Measurements from ENCODE around the gene ZSWIM7. TPM values are rescaled to one million over a fixed set of nuclear protein-coding genes. Genes with fewer than 3 reads are reported as not detected.

Gene ZSWIM7
- total and polyA plus RNA-seq, 2 of the 4 experiments (the other 2 are of a cell fraction): 6.8 to 12.1 TPM

DNA sequence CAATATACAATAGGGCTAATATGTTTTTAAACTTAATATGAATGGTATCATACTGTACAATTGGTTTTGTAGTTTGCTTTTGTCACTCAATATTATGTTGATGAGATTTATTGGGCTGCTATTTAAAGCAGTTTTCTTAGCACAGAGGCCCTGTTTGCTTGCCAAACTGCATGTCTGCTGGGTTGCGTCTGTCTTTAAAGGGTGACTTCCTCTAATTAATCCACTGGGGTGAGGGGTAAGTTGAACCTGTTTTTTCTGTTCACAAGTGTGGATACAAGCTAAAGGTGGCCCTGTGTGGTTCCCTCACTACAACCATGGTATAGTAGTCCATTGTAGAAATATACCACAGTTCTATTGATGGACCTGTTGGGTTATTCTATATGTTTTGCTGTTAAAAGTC is 19.8 kb upstream of the ZSWIM7 start:
- H4K20me1 ChIP-seq (ENCODE audit: insufficient read depth, low read length): no peaks in the 10 kb centered on the region
- no peaks in the 10 kb centered on the region for H3K27me3 ChIP-seq (ENCODE audit: control insufficient read depth, insufficient read depth, low read length)
- H3K9me1 ChIP-seq (ENCODE audit: insufficient read depth, low read length): no peaks in the 10 kb centered on the region
- H2BK20ac ChIP-seq (ENCODE audit: low read depth, low read length): no peak overlapping the region
- no peak overlapping the region for H2AFZ ChIP-seq (replicated peaks; ENCODE audit: low read length, poor library complexity)
- no peak for ATAC-seq (ENCODE audit: low read depth)
- H3K14ac ChIP-seq (replicated peaks; ENCODE audit: low read depth, low read length): no peak overlapping the region
- H3K79me1 ChIP-seq (ENCODE audit: low read depth in 1 of 2, low read length in 2 of 2): peaks cover 13 to 50% of the 10 kb centered on the region in 2 experiments
- H3K27ac ChIP-seq (ENCODE audit: insufficient read depth, low read length): no peak overlapping the region
- H3K4me2 ChIP-seq (ENCODE audit: low read depth, low read length): no peak overlapping the region
- in situ Hi-C loops (cut with MboI; ENCODE audit: low sequenced_read_pairs) (no loop called here), dilution Hi-C loops (cut with HindIII; ENCODE audit: low sequenced_read_pairs, unreplicated experiment) (no loop called here), intact Hi-C loops (cut with micrococcal nuclease) (no loop called here)
- no peak overlapping the region for H3K4ac ChIP-seq (ENCODE audit: low read depth, low read length)
- no peak overlapping the region for H3K9ac ChIP-seq (ENCODE audit: low read depth, low read length)
- no peak overlapping the region for H4K8ac ChIP-seq (ENCODE audit: low read depth in 2 of 2, low read length in 2 of 2)
- no peak overlapping the region for H4K91ac ChIP-seq (ENCODE audit: insufficient read depth, low read depth, low read length)
- no peak overlapping the region for H3K4me3 ChIP-seq (ENCODE audit: insufficient read depth, low read depth, low read length)
- no peak overlapping the region for H4K5ac ChIP-seq (ENCODE audit: low read depth, low read length)
- H3K56ac ChIP-seq (ENCODE audit: extremely low read depth, insufficient read depth, low read length): no peak overlapping the region
- H3K36me3 ChIP-seq (ENCODE audit: control insufficient read depth, insufficient read depth, low read length): peaks cover 12% of the 10 kb centered on the region
- WGBS, 2 experiments (ENCODE audit: extremely low coverage in 2 of 2, insufficient read length in 1 of 2): no CpG with 5 or more reads among the region's 1 CpG
- ChIA-PET CTCF (no interaction called here), POLR2A (ENCODE audit: unreplicated experiment) (no interaction called here)
- no peak overlapping the region for H3K18ac ChIP-seq (ENCODE audit: low read depth, low read length)
- no peak overlapping the region for H2BK5ac ChIP-seq (ENCODE audit: low read depth, low read length, poor library complexity, severe bottlenecking)
- no peak overlapping the region for H2AK5ac ChIP-seq (ENCODE audit: low read depth, low read length)
- H3K4me1 ChIP-seq (ENCODE audit: control insufficient read depth, insufficient read depth, low read length): peaks cover 2% of the 10 kb centered on the region
- no peak for DNase-seq
- no peak for TF ChIP-seq POLR2A (IDR thresholded peaks at IDR 0.05; ENCODE audit: low read depth, low read length)
- no peak for TF ChIP-seq BHLHE40 (IDR thresholded peaks at IDR 0.05; ENCODE audit: low read depth, low read length)
- TF ChIP-seq RAD21 (IDR thresholded peaks at IDR 0.05; ENCODE audit: low read length): no peak
- TF ChIP-seq MAZ (IDR thresholded peaks at IDR 0.05; ENCODE audit: borderline replicate concordance, low read depth, low read length): no peak
- no peak for TF ChIP-seq NFE2L2 (IDR thresholded peaks at IDR 0.05; ENCODE audit: low read depth, low read length)
- no peak for TF ChIP-seq SMC3 (IDR thresholded peaks at IDR 0.05; ENCODE audit: low read depth, low read length)
- TF ChIP-seq RCOR1 (IDR thresholded peaks at IDR 0.05; ENCODE audit: insufficient replicate concordance, low read length): no peak
- TF ChIP-seq, protein P1, sequence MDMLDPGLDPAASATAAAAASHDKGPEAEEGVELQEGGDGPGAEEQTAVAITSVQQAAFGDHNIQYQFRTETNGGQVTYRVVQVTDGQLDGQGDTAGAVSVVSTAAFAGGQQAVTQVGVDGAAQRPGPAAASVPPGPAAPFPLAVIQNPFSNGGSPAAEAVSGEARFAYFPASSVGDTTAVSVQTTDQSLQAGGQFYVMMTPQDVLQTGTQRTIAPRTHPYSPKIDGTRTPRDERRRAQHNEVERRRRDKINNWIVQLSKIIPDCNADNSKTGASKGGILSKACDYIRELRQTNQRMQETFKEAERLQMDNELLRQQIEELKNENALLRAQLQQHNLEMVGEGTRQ (IDR thresholded peaks at IDR 0.05; ENCODE audit: low read depth, low read length): no peak
- TF ChIP-seq CHD1 (IDR thresholded peaks at IDR 0.05; ENCODE audit: low read depth, low read length): no peak
- no peak for TF ChIP-seq FOS (IDR thresholded peaks at IDR 0.05; ENCODE audit: low read depth, low read length)
- no peak for TF ChIP-seq RFX5 (IDR thresholded peaks at IDR 0.05; ENCODE audit: low read depth, low read length)
- no peak for TF ChIP-seq CEBPB (IDR thresholded peaks at IDR 0.05; ENCODE audit: low read depth, low read length)
- no peak for TF ChIP-seq MXI1 (IDR thresholded peaks at IDR 0.05; ENCODE audit: borderline replicate concordance, low read depth, low read length)
- TF ChIP-seq CTCF (conservative IDR thresholded peaks at IDR 0.05; ENCODE audit: low read depth, low read length): no peak
- TF ChIP-seq, protein P2, sequence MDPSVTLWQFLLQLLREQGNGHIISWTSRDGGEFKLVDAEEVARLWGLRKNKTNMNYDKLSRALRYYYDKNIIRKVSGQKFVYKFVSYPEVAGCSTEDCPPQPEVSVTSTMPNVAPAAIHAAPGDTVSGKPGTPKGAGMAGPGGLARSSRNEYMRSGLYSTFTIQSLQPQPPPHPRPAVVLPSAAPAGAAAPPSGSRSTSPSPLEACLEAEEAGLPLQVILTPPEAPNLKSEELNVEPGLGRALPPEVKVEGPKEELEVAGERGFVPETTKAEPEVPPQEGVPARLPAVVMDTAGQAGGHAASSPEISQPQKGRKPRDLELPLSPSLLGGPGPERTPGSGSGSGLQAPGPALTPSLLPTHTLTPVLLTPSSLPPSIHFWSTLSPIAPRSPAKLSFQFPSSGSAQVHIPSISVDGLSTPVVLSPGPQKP (IDR thresholded peaks at IDR 0.05; ENCODE audit: borderline replicate concordance, low read depth, low read length): no peak
- no peak for TF ChIP-seq MAFK (IDR thresholded peaks at IDR 0.05; ENCODE audit: low read depth, low read length)
- no peak overlapping the region for H2AK9ac ChIP-seq (replicated peaks; ENCODE audit: low read depth, low read length, poor library complexity)
- no TSS peak for BruUV-seq (replicated peaks)
- H2BK15ac ChIP-seq (ENCODE audit: low read depth, low read length): no peak overlapping the region
- no peak overlapping the region for H2BK120ac ChIP-seq (ENCODE audit: low read depth, low read length)
- H3K9me3 ChIP-seq (ENCODE audit: control insufficient read depth, insufficient read depth, low read length): no peaks in the 10 kb centered on the region
- H3K23ac ChIP-seq (ENCODE audit: low read depth, low read length): no peak overlapping the region

All from IMR-90 (cell line).